ENCODE results near the gene DLG1. TPM values are rescaled to one million over a fixed set of nuclear protein-coding genes. Genes with fewer than 3 reads are reported as not detected.
"Not testable (repeated sequence)": the region's sequence is repeated elsewhere in the genome, so short reads cannot be mapped to it uniquely, and the experiment has no call there.

Gene DLG1
- total RNA-seq, 4 donors from 2014 or later, result 134 to 211 (median 152) TPM

DNA sequence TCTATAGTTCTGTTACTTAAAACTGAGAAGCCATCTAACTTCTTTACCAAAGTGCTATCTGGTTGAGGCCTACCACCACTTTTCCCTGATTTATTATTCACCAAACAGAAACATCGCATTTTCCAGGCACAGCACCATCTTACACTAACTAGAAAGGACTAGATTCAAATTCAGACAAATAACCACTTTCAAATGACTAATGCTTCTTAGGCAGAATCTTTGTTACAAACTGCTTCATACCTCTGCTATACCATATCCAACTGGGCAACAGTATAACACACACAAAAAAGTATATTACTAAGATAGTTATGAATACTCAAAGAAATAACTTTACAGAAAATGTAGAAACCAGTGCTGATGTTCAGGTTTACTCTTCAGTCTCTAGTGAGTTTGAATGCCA is 16.6 kb downstream of the DLG1 start:
- Histone ChIP-seq H3K27me3 (no peaks in the 10 kb centered on the region), H3K4me3 (no peak overlapping the region), H3K36me3 (peaks cover 0 to 23% (median 3%) of the 10 kb centered on the region in 4 donors), H3K27ac (no peak overlapping the region), H3K4me1 (peaks cover 0 to 4% (median 0%) of the 10 kb centered on the region in 4 donors), H3K9me3 (no peaks in the 10 kb centered on the region)
- intact Hi-C loops (cut with DNase I; ENCODE audit: low total_unique reads) (no loop called here), in situ Hi-C loops (cut with MboI; ENCODE audit: low pct_ligation_motif_present in 1 of 4, low pct_unique_long_range_greater_than_20kb in 1 of 4, low sequenced_read_pairs in 3 of 4) (no loop called here)
- TF ChIP-seq POLR2AphosphoS5 (IDR thresholded peaks at IDR 0.05) (no peak), POLR2A (IDR thresholded peaks at IDR 0.05) (no peak), EP300 (IDR thresholded peaks at IDR 0.05; ENCODE audit: low read depth) (no peak)
- TF ChIP-seq, protein P1, sequence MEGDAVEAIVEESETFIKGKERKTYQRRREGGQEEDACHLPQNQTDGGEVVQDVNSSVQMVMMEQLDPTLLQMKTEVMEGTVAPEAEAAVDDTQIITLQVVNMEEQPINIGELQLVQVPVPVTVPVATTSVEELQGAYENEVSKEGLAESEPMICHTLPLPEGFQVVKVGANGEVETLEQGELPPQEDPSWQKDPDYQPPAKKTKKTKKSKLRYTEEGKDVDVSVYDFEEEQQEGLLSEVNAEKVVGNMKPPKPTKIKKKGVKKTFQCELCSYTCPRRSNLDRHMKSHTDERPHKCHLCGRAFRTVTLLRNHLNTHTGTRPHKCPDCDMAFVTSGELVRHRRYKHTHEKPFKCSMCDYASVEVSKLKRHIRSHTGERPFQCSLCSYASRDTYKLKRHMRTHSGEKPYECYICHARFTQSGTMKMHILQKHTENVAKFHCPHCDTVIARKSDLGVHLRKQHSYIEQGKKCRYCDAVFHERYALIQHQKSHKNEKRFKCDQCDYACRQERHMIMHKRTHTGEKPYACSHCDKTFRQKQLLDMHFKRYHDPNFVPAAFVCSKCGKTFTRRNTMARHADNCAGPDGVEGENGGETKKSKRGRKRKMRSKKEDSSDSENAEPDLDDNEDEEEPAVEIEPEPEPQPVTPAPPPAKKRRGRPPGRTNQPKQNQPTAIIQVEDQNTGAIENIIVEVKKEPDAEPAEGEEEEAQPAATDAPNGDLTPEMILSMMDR (IDR thresholded peaks at IDR 0.05), result no peak
- 85 to 86% methylated on average over 1 of the region's 1 CpG for WGBS, 2 donors (ENCODE audit: low coverage in 1 of 2)
- DNase-seq, result no peak

DNA sequence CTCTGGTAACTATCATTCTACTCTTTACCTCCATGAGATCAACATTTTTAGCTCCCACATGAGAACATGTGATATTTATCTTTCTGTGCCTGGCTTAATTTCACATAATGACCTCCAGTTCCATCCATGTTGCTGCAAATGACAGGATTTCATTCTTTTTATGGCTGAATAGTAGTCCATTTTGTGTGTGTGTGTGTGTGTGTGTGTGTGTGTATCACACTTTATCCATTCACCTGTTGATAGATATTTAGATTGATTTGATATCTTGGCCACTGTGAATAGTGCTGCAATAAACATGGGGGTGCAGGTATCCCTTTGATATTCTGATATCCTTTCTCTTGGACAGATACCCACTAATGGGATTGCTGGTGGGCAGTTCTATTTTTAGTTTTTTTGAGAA is 18.3 kb downstream of the DLG1 start:
- no peak overlapping the region for H3K27ac ChIP-seq
- peaks cover 0 to 4% (median 0%) of the 10 kb centered on the region in 4 donors for H3K4me1 ChIP-seq
- in situ Hi-C loops (cut with MboI; ENCODE audit: low pct_ligation_motif_present in 1 of 4, low pct_unique_long_range_greater_than_20kb in 1 of 4, low sequenced_read_pairs in 3 of 4), result no loop called here
- no peaks in the 10 kb centered on the region for H3K9me3 ChIP-seq
- DNase-seq, result no peak
- intact Hi-C loops (cut with DNase I; ENCODE audit: low total_unique reads), result no loop called here
- peaks cover 0 to 20% (median 5%) of the 10 kb centered on the region in 4 donors for H3K36me3 ChIP-seq
- no peaks in the 10 kb centered on the region for H3K27me3 ChIP-seq
- no peak overlapping the region for H3K4me3 ChIP-seq
- no peak for TF ChIP-seq EP300 (IDR thresholded peaks at IDR 0.05; ENCODE audit: low read depth)
- no peak for TF ChIP-seq POLR2AphosphoS5 (IDR thresholded peaks at IDR 0.05)
- no peak for TF ChIP-seq POLR2A (IDR thresholded peaks at IDR 0.05)
- TF ChIP-seq, protein P1 (IDR thresholded peaks at IDR 0.05), result no peak

DNA sequence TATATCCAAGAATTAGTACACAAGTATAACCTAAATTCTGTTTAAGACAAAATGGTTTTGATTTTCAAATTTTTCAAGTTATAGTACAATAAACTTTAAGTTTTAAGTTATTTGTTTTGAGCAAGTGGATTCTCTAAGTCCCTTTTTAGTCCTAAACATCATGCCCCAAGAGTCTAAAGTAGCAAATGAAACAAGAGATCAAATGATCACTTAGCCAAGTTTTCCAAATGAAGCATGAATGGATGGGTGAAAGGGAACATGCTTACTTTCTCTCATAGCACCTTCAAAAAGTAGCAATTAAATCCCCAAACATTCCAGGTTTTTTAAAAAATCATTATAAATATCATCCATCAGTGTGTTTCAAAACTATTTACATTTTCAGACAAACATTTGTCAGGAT is 19.5 kb downstream of the DLG1 start:
- Histone ChIP-seq H3K9me3 (no peaks in the 10 kb centered on the region), H3K36me3 (peaks cover 0 to 20% (median 5%) of the 10 kb centered on the region in 4 donors), H3K4me1 (peaks cover 0 to 4% (median 0%) of the 10 kb centered on the region in 4 donors), H3K27ac (no peak overlapping the region), H3K27me3 (no peaks in the 10 kb centered on the region), H3K4me3 (no peak overlapping the region)
- TF ChIP-seq, protein P1 (IDR thresholded peaks at IDR 0.05), result no peak
- TF ChIP-seq EP300 (IDR thresholded peaks at IDR 0.05; ENCODE audit: low read depth) (no peak), POLR2AphosphoS5 (IDR thresholded peaks at IDR 0.05) (no peak), POLR2A (IDR thresholded peaks at IDR 0.05) (no peak)
- DNase-seq, result no peak
- intact Hi-C loops (cut with DNase I; ENCODE audit: low total_unique reads), result no loop called here
- in situ Hi-C loops (cut with MboI; ENCODE audit: low pct_ligation_motif_present in 1 of 4, low pct_unique_long_range_greater_than_20kb in 1 of 4, low sequenced_read_pairs in 3 of 4), result no loop called here

GRCh38 chr3:197276808-197277207 is 21.6 kb downstream of the DLG1 start:
- H3K4me1 ChIP-seq; H3K4me3 ChIP-seq; H3K27me3 ChIP-seq; H3K9me3 ChIP-seq; DNase-seq; in situ Hi-C loops (cut with MboI; ENCODE audit: low pct_ligation_motif_present in 1 of 4, low pct_unique_long_range_greater_than_20kb in 1 of 4, low sequenced_read_pairs in 3 of 4); H3K27ac ChIP-seq; intact Hi-C loops (cut with DNase I; ENCODE audit: low total_unique reads): not testable (repeated sequence)
- peaks cover 0 to 15% (median 5%) of the 10 kb centered on the region in 4 donors for H3K36me3 ChIP-seq
- WGBS, 2 donors (ENCODE audit: low coverage in 1 of 2), result 94 to 96% methylated on average over 7 to 8 of the region's 8 CpGs
- TF ChIP-seq, protein P1 (IDR thresholded peaks at IDR 0.05), result peak in 1 of 5 experiments; percentile 13

Measured in transverse colon (tissue), 4 donors.